Esophagus squamous epithelium (tissue), 4 donors: ENCODE results near the gene TRNAU1AP.

Source experiments
- CTCF ChIP-seq, 6 experiments: fragments of 450-650 bp in 4 of 6; fragments of 200-600 bp in 2 of 6; sonication (generic) in 2 of 6; IDR thresholded peaks; one replicate each; pipeline ENCODE4 v1.5.1; 2016 to 2019; ENCODE audit warnings: antibody characterized with exemption in 6 of 6, mild to moderate bottlenecking in 4 of 6, moderate library complexity in 4 of 6
- POLR2A ChIP-seq, 4 donors: fragments of 450-650 bp; IDR thresholded peaks; one replicate each; pipeline ENCODE4 v1.6.1; 2017; ENCODE audit warnings: antibody characterized with exemption in 4 of 4, mild to moderate bottlenecking in 4 of 4, moderate library complexity in 3 of 4

GRCh38 chr1:28577052-28577678 is 24.3 kb downstream of the TRNAU1AP start:
- TF ChIP-seq CTCF (IDR thresholded peaks at IDR 0.05) (no peak), POLR2A (IDR thresholded peaks at IDR 0.05) (no peak)
